ENCODE data around the gene UGT1A8. TPM values are rescaled to one million over a fixed set of nuclear protein-coding genes. Genes with fewer than 3 reads are reported as not detected.
"Not testable (repeated sequence)": the region's sequence is repeated elsewhere in the genome, so short reads cannot be mapped to it uniquely, and the experiment has no call there.

Gene UGT1A8
- polyA plus RNA-seq (2011; rRNA removed) (0.12 and 0.22 TPM in 2 replicates), polyA plus RNA-seq (2017; fragmentation: RNase III; extraction: RNeasy Plus Mini Kit Qiagen cat#74134 plus additional on column Dnase treatment) (0.05 to 0.25 TPM in 2 of 3 replicates, not detected in the other), polyA minus RNA-seq (2011; rRNA and poly(A)+ RNA removed) (0.37 TPM in 1 of 2 replicates, not detected in the other)
- polyA plus RNA-seq (2012; cell fraction: cytosol; rRNA removed): 0.07 and 0.08 TPM in 2 replicates
- polyA plus RNA-seq (2012; cell fraction: nucleus; rRNA removed): 0.07 TPM in 1 of 2 replicates, not detected in the other

GRCh38 chr2:233617476-233617875, at the start of gene UGT1A8:
Gene UGT1A8 (plus strand): TSS chr2:233617633. CDS start chr2:233617708, 75 bp downstream.
- H3K4me2 ChIP-seq; POLR2A ChIA-PET; FAIRE-seq; H3K4me3 ChIP-seq; H3K4me1 ChIP-seq; H3K27ac ChIP-seq; ATAC-seq; DNase-seq (ENCODE audit: low read depth in 1 of 2, low spot score in 1 of 2): not testable (repeated sequence)
- CTCF ChIA-PET: interaction anchor here (0.6 kb wide), 1 partner anchor 16 kb away, joined by 4 read pairs; no protein-coding TSS in a partner anchor
- H3K9me3 ChIP-seq: peaks cover 19% of the 10 kb centered on the region; the same call in 1 of the 3 replicates
- 86% methylated on average over 5 of the region's 5 CpGs for WGBS (ENCODE audit: missing lambda C conversion rate)

- ChIA-PET CTCF (no interaction called here), POLR2A (no interaction called here)
- Histone ChIP-seq H3K4me2 (no peak overlapping the region), H3K27ac (peak overlapping the region in 1 of 2 experiments; percentile 17; a peak in 2 of 6 replicates), H3K9me3 (peaks cover 15% of the 10 kb centered on the region; the same call in 1 of the 3 replicates), H3K4me3 (no peak overlapping the region), H3K4me1 (no peaks in the 10 kb centered on the region)
- no peak for TF ChIP-seq CBX8 (IDR thresholded peaks at IDR 0.05)
- TF ChIP-seq HOXB5 (CRISPR knock-in tag; IDR thresholded peaks at IDR 0.05): no peak
- no peak for TF ChIP-seq BCL3 (IDR thresholded peaks at IDR 0.05)
- no peak for TF ChIP-seq CHD4 (IDR thresholded peaks at IDR 0.05; ENCODE audit: borderline replicate concordance)
- no peak for TF ChIP-seq ZSCAN20 (CRISPR knock-in tag; IDR thresholded peaks at IDR 0.05)
- TF ChIP-seq MYC (IDR thresholded peaks at IDR 0.05; ENCODE audit: borderline replicate concordance, low read length): no peak
- no peak for TF ChIP-seq JUN (IDR thresholded peaks at IDR 0.05)
- TF ChIP-seq RNF2 (IDR thresholded peaks at IDR 0.05; ENCODE audit: borderline replicate concordance, low read depth): no peak
- no peak for TF ChIP-seq NFE2L2 (conservative IDR thresholded peaks at IDR 0.05; ENCODE audit: low read length)
- TF ChIP-seq PBX3 (IDR thresholded peaks at IDR 0.05): no peak
- TF ChIP-seq REST (IDR thresholded peaks at IDR 0.05): no peak
- no peak for TF ChIP-seq BHLHE40 (IDR thresholded peaks at IDR 0.05; ENCODE audit: low read depth, low read length)
- no peak for TF ChIP-seq EHMT2 (IDR thresholded peaks at IDR 0.05; ENCODE audit: low read depth)
- no peak for TF ChIP-seq CTCF (IDR thresholded peaks at IDR 0.05)
- TF ChIP-seq HEYL (CRISPR knock-in tag; IDR thresholded peaks at IDR 0.05): no peak
- no peak for TF ChIP-seq POLR2A (IDR thresholded peaks at IDR 0.05; ENCODE audit: low read length)
- TF ChIP-seq HES2 (IDR thresholded peaks at IDR 0.05): no peak
- no peak for TF ChIP-seq CBX2 (IDR thresholded peaks at IDR 0.05; ENCODE audit: borderline replicate concordance, low read depth)
- no peak for TF ChIP-seq HOXA7 (CRISPR knock-in tag; IDR thresholded peaks at IDR 0.05)
- TF ChIP-seq NR3C1 (IDR thresholded peaks at IDR 0.05): no peak
- ATAC-seq: no peak
- no peak for FAIRE-seq
- DNase-seq (ENCODE audit: low read depth in 1 of 2, low spot score in 1 of 2): no peak
- WGBS (ENCODE audit: missing lambda C conversion rate): 79% methylated on average over 1 of the region's 1 CpG
Observed at GRCh38 chr2:233571001-233571400, 46.4 kb upstream of the UGT1A8 start.

Measured in A549 (cell line).